Measurements from ENCODE around the gene BEND5.

BEND5 gene

DNA sequence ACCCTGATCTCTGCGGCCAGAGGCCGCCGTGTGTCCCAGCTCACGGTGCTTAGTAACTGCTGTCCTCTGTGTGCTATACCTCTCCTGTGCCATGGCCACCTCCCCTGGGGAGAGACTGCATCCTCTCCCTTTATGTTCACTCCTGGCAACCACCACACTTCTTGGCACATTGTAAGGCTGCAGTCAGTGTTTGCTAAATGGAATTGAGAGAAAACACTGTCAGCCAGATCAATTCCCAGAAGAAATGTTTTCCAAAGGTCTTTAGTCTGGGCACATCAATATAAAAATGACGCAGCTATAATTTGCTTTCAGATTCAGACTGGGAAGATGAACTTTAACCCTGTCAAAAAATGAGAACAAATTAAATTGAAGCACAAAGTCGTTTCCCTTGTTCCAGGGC lies 96.8 kb downstream of the BEND5 start:
- DNase-seq (ENCODE audit: low read depth in 2 of 2), result no peak

DNA sequence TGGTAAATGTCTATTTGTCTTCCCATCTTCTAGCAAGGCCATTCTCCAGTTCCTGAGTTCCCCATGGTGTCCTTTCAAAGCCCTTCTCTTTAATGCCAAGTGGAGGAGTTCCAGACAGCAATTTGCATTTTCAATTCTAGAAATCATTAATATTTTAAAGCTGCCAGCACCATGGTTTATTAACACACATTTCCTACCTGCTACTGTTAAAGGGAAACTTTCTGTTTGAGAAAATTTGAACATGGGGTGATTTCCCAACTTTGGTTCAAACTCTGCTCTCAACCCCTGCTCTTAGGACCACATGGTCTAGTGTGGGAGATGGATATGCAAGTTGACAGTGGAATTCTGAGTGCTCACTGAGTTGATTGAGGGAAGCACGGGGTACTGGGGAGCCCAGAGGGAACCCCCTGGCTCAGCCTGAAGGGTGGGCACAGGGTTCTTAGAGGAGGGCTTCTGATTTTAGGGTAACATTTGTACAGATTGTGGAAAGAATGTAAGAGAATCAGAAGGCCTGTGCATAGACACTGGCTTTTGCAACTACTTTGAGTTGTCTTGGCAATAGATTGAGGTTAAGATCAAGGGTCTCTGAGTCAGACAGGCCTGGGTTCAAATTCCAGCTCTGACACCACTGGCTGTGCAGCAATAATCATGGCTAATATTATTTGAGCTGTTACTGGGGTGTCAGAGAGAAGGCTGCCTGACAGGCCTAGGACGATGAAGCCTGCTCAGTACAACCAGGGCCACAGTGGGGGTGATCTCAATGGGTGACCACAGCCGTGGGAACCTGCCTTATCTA lies 97.8 kb downstream of the BEND5 start:
- DNase-seq (ENCODE audit: low read depth in 2 of 2), result no peak
